ENCODE measurements around the gene MRE11.
"Not testable (repeated sequence)": the region's sequence is repeated elsewhere in the genome, so short reads cannot be mapped to it uniquely, and the experiment has no call there.

DNA sequence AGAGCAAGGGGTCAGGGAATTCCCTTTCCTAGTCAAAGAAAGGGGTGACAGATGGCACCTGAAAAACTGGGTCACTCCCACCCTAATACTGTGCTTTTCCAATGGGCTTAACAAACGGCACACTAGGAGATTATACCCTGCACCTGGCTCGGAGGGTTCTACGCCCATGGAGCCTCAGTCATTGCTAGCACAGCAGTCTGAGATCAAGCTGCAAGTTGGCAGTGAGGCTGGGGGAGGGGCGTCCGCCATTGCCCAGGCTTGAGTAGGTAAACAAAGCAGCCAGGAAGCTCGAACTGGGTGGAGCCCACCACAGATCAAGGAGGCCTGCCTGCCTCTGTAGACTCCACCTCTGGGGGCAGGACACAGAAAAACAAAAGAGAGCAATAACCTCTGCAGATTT lies 123.1 kb downstream of the MRE11 start:
- TF ChIP-seq, protein P1, sequence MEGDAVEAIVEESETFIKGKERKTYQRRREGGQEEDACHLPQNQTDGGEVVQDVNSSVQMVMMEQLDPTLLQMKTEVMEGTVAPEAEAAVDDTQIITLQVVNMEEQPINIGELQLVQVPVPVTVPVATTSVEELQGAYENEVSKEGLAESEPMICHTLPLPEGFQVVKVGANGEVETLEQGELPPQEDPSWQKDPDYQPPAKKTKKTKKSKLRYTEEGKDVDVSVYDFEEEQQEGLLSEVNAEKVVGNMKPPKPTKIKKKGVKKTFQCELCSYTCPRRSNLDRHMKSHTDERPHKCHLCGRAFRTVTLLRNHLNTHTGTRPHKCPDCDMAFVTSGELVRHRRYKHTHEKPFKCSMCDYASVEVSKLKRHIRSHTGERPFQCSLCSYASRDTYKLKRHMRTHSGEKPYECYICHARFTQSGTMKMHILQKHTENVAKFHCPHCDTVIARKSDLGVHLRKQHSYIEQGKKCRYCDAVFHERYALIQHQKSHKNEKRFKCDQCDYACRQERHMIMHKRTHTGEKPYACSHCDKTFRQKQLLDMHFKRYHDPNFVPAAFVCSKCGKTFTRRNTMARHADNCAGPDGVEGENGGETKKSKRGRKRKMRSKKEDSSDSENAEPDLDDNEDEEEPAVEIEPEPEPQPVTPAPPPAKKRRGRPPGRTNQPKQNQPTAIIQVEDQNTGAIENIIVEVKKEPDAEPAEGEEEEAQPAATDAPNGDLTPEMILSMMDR (IDR thresholded peaks at IDR 0.05), result not testable (repeated sequence)
- TF ChIP-seq POLR2A (IDR thresholded peaks at IDR 0.05), result not testable (repeated sequence)
